SK-N-SH (cell line): Measurements from ENCODE around the gene ZBTB17. TPM values are rescaled to one million over a fixed set of nuclear protein-coding genes. Genes with fewer than 3 reads are reported as not detected.

Experiments
- CTCF ChIA-PET: fragments of 300-600, 350-600 bp; formaldehyde crosslinking; extraction: SDS; loops from one replicate; lab custom pipeline; 2021; lab: Yijun Ruan, JAX
- POLR2A ChIA-PET: fragments of 350-600 bp; sonication (Branson Sonifier 250); formaldehyde crosslinking; extraction: SDS; loops from one replicate; lab custom pipeline; 2020; ENCODE audit warnings: antibody characterized with exemption, inconsistent platforms; lab: Yijun Ruan, JAX
- DNase-seq: peaks from one replicate; pipeline ENCODE4 v3.0.0; 2012
- H2AFZ ChIP-seq: fragments of 200-600 bp; sonication (generic); 2 replicates; pipeline ENCODE4 v1.8.1; 2016; ENCODE audit warnings: antibody characterized with exemption, mild to moderate bottlenecking, low read depth
- H3F3A ChIP-seq: fragments of 200-600 bp; sonication (generic); replicated peaks from 2 replicates; pipeline ENCODE3; 2016; ENCODE audit warnings: antibody characterized with exemption, mild to moderate bottlenecking; ENCODE audit not compliant: insufficient read depth
- H3K27ac ChIP-seq, 2 experiments: fragments of 200-500 bp in 1 of 2; fragments of 200-600 bp in 1 of 2; sonication (Bioruptor generic) in 1 of 2; sonication (generic), shearing (Covaris generic) in 1 of 2; 2 replicates each; pipeline versions ENCODE4 v1.5.1 to v1.6.1; 2014 to 2016; ENCODE audit warnings: low read depth in 2 of 2, inconsistent platforms in 1 of 2, low read length in 1 of 2, mild to moderate bottlenecking in 1 of 2, mixed read lengths in 1 of 2
- H3K27me3 ChIP-seq: fragments of 200-600 bp; sonication (generic), shearing (Covaris generic); 2 replicates; pipeline ENCODE4 v1.6.1; 2016; ENCODE audit warnings: mixed run types; ENCODE audit not compliant: insufficient read depth
- H3K36me3 ChIP-seq, 2 experiments: fragments of 200-500 bp in 1 of 2; fragments of 200-600 bp in 1 of 2; sonication (Bioruptor generic) in 1 of 2; sonication (generic) in 1 of 2; replicated peaks in 1 of 2; 2 replicates each; pipeline versions ENCODE3 to v1.5.1; 2014 to 2016; ENCODE audit warnings: low read length in 1 of 2, mild to moderate bottlenecking in 1 of 2; ENCODE audit not compliant: insufficient read depth in 2 of 2, control insufficient read depth in 1 of 2
- H3K4me1 ChIP-seq, 2 experiments: fragments of 200-500 bp in 1 of 2; fragments of 200-600 bp in 1 of 2; sonication (Bioruptor generic) in 1 of 2; sonication (generic), shearing (Covaris generic) in 1 of 2; 2 replicates each; pipeline versions ENCODE4 v1.5.1 to v1.6.1; 2014 to 2016; ENCODE audit warnings: low read depth in 1 of 2, low read length in 1 of 2, mixed run types in 1 of 2; ENCODE audit not compliant: insufficient read depth in 2 of 2, control insufficient read depth in 1 of 2
- H3K4me2 ChIP-seq: fragments of 200-600 bp; sonication (generic), shearing (Covaris generic); 2 replicates; pipeline ENCODE4 v1.6.1; 2017; ENCODE audit warnings: mixed run types
- H3K4me3 ChIP-seq, 2 experiments: fragments of 200-500 bp in 1 of 2; fragments of 200-600 bp in 1 of 2; sonication (Bioruptor generic) in 1 of 2; sonication (generic), shearing (Covaris generic) in 1 of 2; 2 replicates each; pipeline versions ENCODE4 v1.5.1 to v1.8.1; 2014 to 2016; ENCODE audit warnings: low read depth in 2 of 2, inconsistent platforms in 1 of 2, low read length in 1 of 2, mild to moderate bottlenecking in 1 of 2, mixed read lengths in 1 of 2, moderate library complexity in 1 of 2
- H3K79me2 ChIP-seq: fragments of 200-600 bp; sonication (generic); 2 replicates; pipeline ENCODE4 v1.8.1; 2017; ENCODE audit warnings: mild to moderate bottlenecking; ENCODE audit not compliant: insufficient read depth
- H3K9ac ChIP-seq: fragments of 200-600 bp; sonication (generic); 2 replicates; pipeline ENCODE4 v1.6.1; 2017; ENCODE audit warnings: mixed run types
- H3K9me2 ChIP-seq: fragments of 200-600 bp; sonication (generic); 2 replicates; pipeline ENCODE4 v1.6.1; 2017; ENCODE audit warnings: mixed run types
- H3K9me3 ChIP-seq: fragments of 200-600 bp; sonication (generic); 2 replicates; pipeline ENCODE4 v1.6.1; 2017; ENCODE audit warnings: mixed run types, mild to moderate bottlenecking, moderate library complexity
- H4K20me1 ChIP-seq: fragments of 200-600 bp; sonication (generic); 2 replicates; pipeline ENCODE4 v1.6.1; 2017; ENCODE audit warnings: mild to moderate bottlenecking, mixed run types; ENCODE audit not compliant: insufficient read depth
- CHD2 ChIP-seq: fragments of 150-350 bp; IDR thresholded peaks from 2 replicates; pipeline ENCODE4 v1.6.1; 2018; ENCODE audit warnings: low read length; ENCODE audit not compliant: partially characterized antibody
- ELF1 ChIP-seq: IDR thresholded peaks from 2 replicates; pipeline ENCODE4 v1.4.0; 2012
- EP300 ChIP-seq, 2 experiments: IDR thresholded peaks; 2 replicates each; pipeline versions ENCODE4 v1.4.0 to v1.6.1; 2012; ENCODE audit warnings: borderline replicate concordance in 1 of 2, low read depth in 1 of 2, low read length in 1 of 2
- EZH2phosphoT487 ChIP-seq: fragments of 200-600 bp; sonication (generic); IDR thresholded peaks from 2 replicates; pipeline ENCODE4 v1.6.1; 2017; ENCODE audit warnings: low read depth, mixed run types, mild to moderate bottlenecking, antibody characterized with exemption, moderate library complexity, borderline replicate concordance
- GABPA ChIP-seq: IDR thresholded peaks from 2 replicates; pipeline ENCODE4 v1.4.0; 2012; ENCODE audit warnings: low read depth, mild to moderate bottlenecking
- MAX ChIP-seq: IDR thresholded peaks from 2 replicates; pipeline ENCODE4 v1.4.0; 2012; ENCODE audit warnings: low read depth
- MEF2A ChIP-seq: IDR thresholded peaks from 2 replicates; pipeline ENCODE4 v1.4.0; 2012; ENCODE audit warnings: low read depth, borderline replicate concordance
- RAD21 ChIP-seq: IDR thresholded peaks from 2 replicates; pipeline ENCODE4 v1.6.1; 2012; ENCODE audit warnings: mild to moderate bottlenecking, low read length
- RXRA ChIP-seq: IDR thresholded peaks from 2 replicates; pipeline ENCODE4 v1.4.0; 2012; ENCODE audit warnings: low read depth, mild to moderate bottlenecking, borderline replicate concordance
- SMC3 ChIP-seq: IDR thresholded peaks from 2 replicates; pipeline ENCODE4 v1.6.1; 2012; ENCODE audit warnings: low read depth, low read length, improper control_type of control experiment
- TAF1 ChIP-seq: IDR thresholded peaks from 2 replicates; pipeline ENCODE4 v1.6.1; 2012; ENCODE audit warnings: low read depth, mild to moderate bottlenecking, low read length, moderate library complexity, borderline replicate concordance
- USF2 ChIP-seq: fragments of 150-350 bp; IDR thresholded peaks from 2 replicates; pipeline ENCODE4 v1.6.1; 2017; ENCODE audit warnings: antibody characterized with exemption, low read length, low read depth, borderline replicate concordance
- WGBS: methylation state at CpG from one replicate; pipeline ENCODE4 v1.1.6; 2017; ENCODE audit warnings: low lambda C conversion rate; 5-methylcytosine and 5-hydroxymethylcytosine counted together
- polyA plus RNA-seq, 3 experiments: library from polyadenylated mRNA; depleted of rRNA; stranded (reverse); fragments of >200 nt; gene quantifications; 2 replicates each; pipeline ENCODE4 v1.2.3, GENCODE V29; 2012

Gene ZBTB17
- polyA plus RNA-seq, 1 of the 3 experiments (the other 2 are of a cell fraction) = 56.4 TPM

GRCh38 chr1:15911927-15912326 lies 64.0 kb downstream of the ZBTB17 start:
- DNase-seq = no peak
- peaks cover 34 to 72% of the 10 kb centered on the region in 2 experiments for H3K36me3 ChIP-seq
- H4K20me1 ChIP-seq = peaks cover 7% of the 10 kb centered on the region; the same call in 1 of the 2 replicates
- no peak overlapping the region for H3K4me3 ChIP-seq
- TF ChIP-seq USF2 (no peak), CHD2 (no peak), MEF2A (no peak), GABPA (no peak), ELF1 (no peak), TAF1 (no peak), RAD21 (no peak)
- 92% methylated on average over 2 of the region's 2 CpGs for WGBS
- H3K9me2 ChIP-seq = no peaks in the 10 kb centered on the region
- no peak overlapping the region for H3K27ac ChIP-seq
- no peak overlapping the region for H2AFZ ChIP-seq
- POLR2A ChIA-PET = no interaction called here
- CTCF ChIA-PET = interaction anchor here (0.7 to 1.6 kb wide), 5 partner anchors 11 to 120 kb away, joined by 3 read pairs; no protein-coding TSS in a partner anchor
- H3F3A ChIP-seq = peaks cover 16% of the 10 kb centered on the region
- peaks cover 0 to 12% of the 10 kb centered on the region in 2 experiments; a peak in 1 of 4 replicates for H3K4me1 ChIP-seq
- H3K79me2 ChIP-seq = peaks cover 99% of the 10 kb centered on the region
- no peak overlapping the region for H3K4me2 ChIP-seq
- no peak overlapping the region for H3K9ac ChIP-seq
- no peaks in the 10 kb centered on the region for H3K9me3 ChIP-seq
- H3K27me3 ChIP-seq = no peaks in the 10 kb centered on the region

- ChIA-PET POLR2A (no interaction called here), CTCF (interaction anchor here (1.1 to 1.6 kb wide), 2 partner anchors 14 to 41 kb away, joined by 3 read pairs; no protein-coding TSS in a partner anchor)
- H3K4me1 ChIP-seq = peaks cover 0 to 4% of the 10 kb centered on the region in 2 experiments; a peak in 1 of 4 replicates
- H3K9me3 ChIP-seq = no peaks in the 10 kb centered on the region
- H3K4me3 ChIP-seq = no peak overlapping the region
- H3K9ac ChIP-seq = no peak overlapping the region
- H3K79me2 ChIP-seq = peaks cover 99% of the 10 kb centered on the region
- peaks cover 11% of the 10 kb centered on the region for H3F3A ChIP-seq
- H4K20me1 ChIP-seq = peaks cover 7% of the 10 kb centered on the region; the same call in 1 of the 2 replicates
- WGBS = 93% methylated on average over 1 of the region's 1 CpG
- H3K9me2 ChIP-seq = no peaks in the 10 kb centered on the region
- TF ChIP-seq ELF1 = no peak
- TF ChIP-seq EP300 (IDR thresholded peaks at IDR 0.05; ENCODE audit: borderline replicate concordance in 1 of 2, low read depth in 1 of 2, low read length in 1 of 2) = no peak
- TF ChIP-seq EZH2phosphoT487 = no peak
- no peak for TF ChIP-seq SMC3
- no peak for TF ChIP-seq MAX
- no peak for TF ChIP-seq TAF1
- no peak for TF ChIP-seq RXRA
- H3K4me2 ChIP-seq = no peak overlapping the region
- H3K27me3 ChIP-seq = no peaks in the 10 kb centered on the region
- no peak overlapping the region for H2AFZ ChIP-seq
- no peak overlapping the region for H3K27ac ChIP-seq
- no peak for DNase-seq
- peaks cover 34 to 71% of the 10 kb centered on the region in 2 experiments for H3K36me3 ChIP-seq
Observed at GRCh38 chr1:15911141-15911540, 64.8 kb downstream of the ZBTB17 start.
